Measurements from ENCODE around the gene SPATA33.
A peak's percentile ranks its signal among the peaks of the same experiment; 100 is the strongest.
"Not testable (repeated sequence)": the region's sequence is repeated elsewhere in the genome, so short reads cannot be mapped to it uniquely, and the experiment has no call there.

Gene SPATA33

DNA sequence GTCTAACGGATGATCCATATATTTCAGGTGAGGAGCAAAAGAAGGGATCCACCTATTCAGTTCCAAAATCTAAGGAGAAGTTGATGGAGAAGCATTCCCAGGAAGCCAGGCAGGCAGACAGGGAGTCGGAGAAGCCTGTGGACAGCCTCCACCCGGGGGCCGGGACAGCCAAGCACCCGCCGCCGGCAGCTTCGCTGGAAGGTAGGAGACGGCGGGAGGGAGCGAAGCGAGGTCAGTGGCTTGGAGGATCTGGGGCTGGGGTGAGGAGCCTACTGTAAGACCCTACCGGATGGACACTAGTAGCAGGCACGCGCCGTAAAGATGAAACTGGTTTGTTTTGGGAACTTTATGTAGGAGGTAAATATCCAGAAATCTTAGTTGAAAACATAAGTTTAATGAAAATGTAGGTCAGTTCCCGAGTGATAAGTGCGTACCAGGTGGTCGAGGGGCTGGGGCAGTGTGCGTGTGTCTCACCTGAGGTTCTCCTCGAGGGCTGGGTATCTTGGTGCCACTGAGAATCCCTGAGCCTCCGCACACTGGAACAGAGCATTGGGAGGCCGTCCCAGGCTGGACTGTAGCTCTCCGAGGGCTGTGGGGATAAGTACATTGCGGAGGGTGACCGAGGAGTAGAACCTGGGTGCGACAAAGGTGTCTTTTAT, 714 bp downstream of the SPATA33 start:
- DNase-seq (ENCODE audit: extremely low read depth, low read depth): no peak
- TF ChIP-seq, protein P1, sequence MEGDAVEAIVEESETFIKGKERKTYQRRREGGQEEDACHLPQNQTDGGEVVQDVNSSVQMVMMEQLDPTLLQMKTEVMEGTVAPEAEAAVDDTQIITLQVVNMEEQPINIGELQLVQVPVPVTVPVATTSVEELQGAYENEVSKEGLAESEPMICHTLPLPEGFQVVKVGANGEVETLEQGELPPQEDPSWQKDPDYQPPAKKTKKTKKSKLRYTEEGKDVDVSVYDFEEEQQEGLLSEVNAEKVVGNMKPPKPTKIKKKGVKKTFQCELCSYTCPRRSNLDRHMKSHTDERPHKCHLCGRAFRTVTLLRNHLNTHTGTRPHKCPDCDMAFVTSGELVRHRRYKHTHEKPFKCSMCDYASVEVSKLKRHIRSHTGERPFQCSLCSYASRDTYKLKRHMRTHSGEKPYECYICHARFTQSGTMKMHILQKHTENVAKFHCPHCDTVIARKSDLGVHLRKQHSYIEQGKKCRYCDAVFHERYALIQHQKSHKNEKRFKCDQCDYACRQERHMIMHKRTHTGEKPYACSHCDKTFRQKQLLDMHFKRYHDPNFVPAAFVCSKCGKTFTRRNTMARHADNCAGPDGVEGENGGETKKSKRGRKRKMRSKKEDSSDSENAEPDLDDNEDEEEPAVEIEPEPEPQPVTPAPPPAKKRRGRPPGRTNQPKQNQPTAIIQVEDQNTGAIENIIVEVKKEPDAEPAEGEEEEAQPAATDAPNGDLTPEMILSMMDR (IDR thresholded peaks at IDR 0.05; ENCODE audit: low read depth, low read length): no peak

DNA sequence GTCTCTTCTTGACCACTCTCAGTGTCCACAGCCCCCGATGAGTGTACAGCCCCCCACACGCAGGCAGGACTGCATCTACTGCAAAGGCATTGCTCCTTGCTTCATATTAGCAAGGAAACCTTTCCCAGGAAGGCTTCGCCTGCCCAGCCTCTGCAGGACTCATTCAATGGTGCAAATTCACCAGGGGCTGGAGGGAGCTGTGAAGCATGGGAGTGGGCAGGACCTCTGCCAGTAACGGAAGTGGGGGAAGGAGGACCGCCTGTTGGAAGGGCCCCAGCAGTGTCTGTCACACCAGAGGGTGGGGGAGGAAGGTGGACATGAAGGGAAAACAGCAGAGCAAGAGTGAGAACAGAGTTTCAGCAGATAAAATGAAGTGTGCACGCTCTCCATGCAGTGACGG, 2.5 kb downstream of the SPATA33 start:
- TF ChIP-seq, protein P1 (IDR thresholded peaks at IDR 0.05; ENCODE audit: low read depth, low read length): no peak
- DNase-seq (ENCODE audit: extremely low read depth, low read depth): no peak

DNA sequence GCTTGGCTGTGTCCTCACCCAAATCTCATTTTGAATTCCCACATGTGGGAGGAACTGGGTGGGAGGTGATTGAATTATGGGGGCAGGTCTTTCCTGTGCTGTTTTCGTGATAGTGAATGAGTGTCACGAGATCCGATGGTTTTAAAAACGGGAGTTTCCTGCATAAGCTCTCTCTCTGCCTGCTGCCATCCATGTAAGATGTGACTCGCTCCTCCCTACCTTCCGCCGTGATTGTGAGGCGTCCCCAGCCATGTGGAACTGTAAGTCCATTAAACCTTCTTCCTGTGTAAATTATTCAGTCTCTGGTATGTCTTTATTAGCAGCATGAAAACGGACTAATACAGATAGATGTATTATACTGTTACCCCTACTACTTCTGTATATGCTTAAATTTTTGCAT, 3.6 kb downstream of the SPATA33 start:
- DNase-seq (ENCODE audit: extremely low read depth, low read depth): no peak
- TF ChIP-seq, protein P1 (IDR thresholded peaks at IDR 0.05; ENCODE audit: low read depth, low read length): no peak

DNA sequence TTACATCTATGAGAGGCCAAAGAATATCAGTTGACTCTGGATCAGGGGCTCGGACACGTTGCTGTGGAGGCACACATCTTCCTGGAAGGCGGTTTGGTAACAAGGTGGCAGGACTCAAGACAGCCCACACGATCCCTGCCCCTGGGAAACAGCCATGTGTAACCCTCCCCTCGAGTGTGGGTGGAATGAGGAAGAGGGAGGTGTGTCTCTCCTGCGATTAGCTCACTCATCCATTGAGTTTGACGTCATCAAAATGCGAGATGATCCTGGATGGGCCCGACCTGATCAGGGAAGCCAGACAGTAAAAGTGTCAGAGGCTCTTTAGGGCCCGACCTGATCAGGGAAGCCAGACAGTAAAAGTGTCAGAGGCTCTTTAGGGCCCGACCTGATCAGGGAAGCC, 6.6 kb downstream of the SPATA33 start:
- DNase-seq (ENCODE audit: extremely low read depth, low read depth): not testable (repeated sequence)

DNA sequence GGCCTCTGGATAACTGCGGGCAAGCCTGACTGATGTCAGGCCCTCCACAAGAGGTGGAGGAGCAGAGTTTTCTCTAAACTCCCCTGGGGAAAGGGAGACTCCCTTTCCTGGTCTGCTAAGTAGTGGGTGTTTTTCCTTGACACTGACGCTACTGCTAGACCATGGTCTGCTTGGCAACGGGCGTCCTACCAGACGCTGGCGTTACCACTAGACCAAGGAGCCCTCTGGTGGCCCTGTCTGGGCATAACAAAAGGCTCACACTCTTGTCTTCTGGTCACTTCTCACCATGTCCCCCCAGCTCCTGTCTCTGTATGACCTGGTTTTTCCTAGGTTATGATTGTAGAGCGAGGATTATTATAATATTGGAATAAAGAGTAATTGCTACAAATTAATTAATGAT, 9.4 kb downstream of the SPATA33 start:
- DNase-seq (ENCODE audit: extremely low read depth, low read depth): not testable (repeated sequence)
- TF ChIP-seq, protein P1 (IDR thresholded peaks at IDR 0.05; ENCODE audit: low read depth, low read length): peak; percentile 36

DNA sequence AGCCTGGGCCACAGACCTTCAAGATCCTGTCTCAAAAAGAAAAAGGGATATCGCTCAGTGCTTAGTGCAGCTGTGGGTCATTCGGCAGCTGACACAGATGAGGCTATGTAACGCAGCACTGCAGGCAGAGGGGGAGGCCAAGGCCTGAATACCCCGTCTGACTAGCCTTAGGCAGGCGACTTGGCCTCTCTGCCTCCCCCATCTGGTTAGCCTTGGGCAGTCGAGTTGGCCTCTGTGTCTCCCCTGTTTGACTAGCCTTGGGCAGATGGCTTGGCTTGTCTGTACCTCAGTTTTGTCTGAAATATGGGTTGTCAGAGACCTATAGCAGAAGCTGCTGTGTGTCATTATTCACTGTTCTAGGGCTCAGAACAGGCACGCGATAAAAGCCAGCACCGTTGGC, 10.0 kb downstream of the SPATA33 start:
- TF ChIP-seq, protein P1 (IDR thresholded peaks at IDR 0.05; ENCODE audit: low read depth, low read length): no peak
- DNase-seq (ENCODE audit: extremely low read depth, low read depth): no peak

DNA sequence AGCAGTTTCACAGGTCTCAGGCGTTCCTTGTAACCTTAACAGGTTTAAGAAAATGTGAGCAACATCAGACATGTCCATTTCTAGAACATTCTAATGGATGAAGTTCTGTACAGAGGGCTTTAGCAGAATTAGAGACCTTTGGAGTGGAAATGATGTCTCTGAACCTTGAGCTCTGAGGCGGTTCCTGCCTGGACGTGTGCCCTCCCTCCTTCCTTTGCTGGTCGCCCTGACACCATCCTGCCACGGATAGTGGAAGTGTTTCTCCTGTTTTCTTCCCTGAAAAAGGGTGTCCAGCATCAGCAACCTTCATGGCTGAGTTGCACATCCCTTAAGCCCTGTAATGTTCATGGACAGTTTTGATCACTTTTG, 11.1 kb downstream of the SPATA33 start:
- TF ChIP-seq, protein P1 (IDR thresholded peaks at IDR 0.05; ENCODE audit: low read depth, low read length): no peak
- no peak for DNase-seq (ENCODE audit: extremely low read depth, low read depth)

DNA sequence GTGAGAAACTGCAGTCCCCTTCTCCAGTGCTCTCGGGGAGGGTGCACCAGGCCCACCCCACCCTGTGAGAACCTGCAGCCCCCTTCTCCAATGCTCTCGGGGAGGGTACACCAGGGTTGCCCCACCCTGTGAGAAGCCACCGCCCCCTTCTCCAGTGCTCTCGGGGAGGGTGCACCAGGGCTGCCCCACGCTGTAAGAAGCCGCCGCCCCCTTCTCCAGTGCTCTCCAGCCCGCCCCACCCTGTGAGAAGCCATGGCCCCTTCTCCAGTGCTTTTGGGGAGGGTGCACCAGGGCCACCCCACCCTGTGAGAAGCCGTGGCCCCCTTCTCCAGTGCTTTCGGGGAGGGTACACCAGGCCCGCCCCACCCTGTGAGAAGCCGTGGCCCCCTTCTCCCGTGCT, 12.1 kb downstream of the SPATA33 start:
- DNase-seq (ENCODE audit: extremely low read depth, low read depth): no peak
- TF ChIP-seq, protein P1 (IDR thresholded peaks at IDR 0.05; ENCODE audit: low read depth, low read length): no peak

Data from AG09319 (cell line).